GM20431 (cell line): Measurements from ENCODE around the gene IL9.
"Not testable (repeated sequence)": the region's sequence is repeated elsewhere in the genome, so short reads cannot be mapped to it uniquely, and the experiment has no call there.

Experiments used
- in situ Hi-C: fragments of 300-500 bp; cut with MseI, MboI; formaldehyde crosslinking; loops from one replicate; pipeline ENCODE4 v1.15.0; 2020; ENCODE audit warnings: low sequenced_read_pairs; ENCODE audit not compliant: unreplicated experiment

Gene IL9

DNA sequence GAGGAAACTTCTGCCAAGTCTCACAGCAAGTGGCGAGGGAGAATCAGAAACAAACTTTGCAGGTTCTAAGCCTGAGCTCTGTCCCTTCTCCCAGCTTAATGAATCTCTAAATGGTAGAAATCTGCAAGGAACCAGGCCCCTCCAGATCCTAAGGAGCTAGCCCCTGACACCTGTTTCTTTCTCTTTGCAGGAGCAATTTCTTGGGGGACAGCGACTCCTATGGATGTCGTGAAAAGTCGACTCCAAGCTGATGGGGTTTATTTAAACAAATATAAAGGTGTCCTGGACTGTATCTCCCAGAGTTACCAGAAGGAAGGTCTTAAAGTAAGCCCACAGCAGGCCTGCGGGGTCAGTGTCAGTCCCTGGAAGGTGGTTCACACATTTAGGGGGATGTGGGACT lies 21.8 kb downstream of the IL9 start:
- in situ Hi-C loops: no loop called here

DNA sequence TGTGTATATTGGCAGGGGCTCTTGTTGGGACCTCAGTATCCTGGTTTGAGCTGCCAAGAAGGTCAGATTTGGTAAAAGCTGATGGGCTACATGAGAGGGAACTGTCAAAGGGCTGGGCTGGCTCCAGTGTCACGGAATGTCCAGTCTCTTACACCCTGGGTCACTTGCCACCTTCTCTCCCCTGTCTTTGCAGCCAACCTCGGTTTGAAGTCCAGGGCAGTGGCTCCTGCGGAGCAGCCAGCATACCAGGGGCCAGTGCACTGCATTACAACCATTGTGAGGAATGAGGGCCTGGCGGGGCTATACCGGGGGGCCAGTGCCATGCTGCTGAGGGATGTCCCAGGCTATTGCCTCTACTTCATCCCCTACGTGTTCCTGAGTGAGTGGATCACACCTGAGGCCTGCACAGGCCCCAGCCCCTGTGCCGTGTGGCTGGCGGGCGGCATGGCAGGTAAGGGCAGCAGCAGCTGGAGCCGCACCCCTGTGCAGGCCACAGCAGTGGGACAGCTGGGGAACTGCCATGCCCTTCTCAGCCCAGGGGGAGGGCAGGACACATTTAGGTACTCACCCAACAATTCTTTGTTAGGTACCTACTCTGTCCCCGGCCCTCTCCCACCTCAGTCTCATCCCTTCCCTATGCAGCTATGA lies 24.2 kb downstream of the IL9 start:
- in situ Hi-C loops: no loop called here

DNA sequence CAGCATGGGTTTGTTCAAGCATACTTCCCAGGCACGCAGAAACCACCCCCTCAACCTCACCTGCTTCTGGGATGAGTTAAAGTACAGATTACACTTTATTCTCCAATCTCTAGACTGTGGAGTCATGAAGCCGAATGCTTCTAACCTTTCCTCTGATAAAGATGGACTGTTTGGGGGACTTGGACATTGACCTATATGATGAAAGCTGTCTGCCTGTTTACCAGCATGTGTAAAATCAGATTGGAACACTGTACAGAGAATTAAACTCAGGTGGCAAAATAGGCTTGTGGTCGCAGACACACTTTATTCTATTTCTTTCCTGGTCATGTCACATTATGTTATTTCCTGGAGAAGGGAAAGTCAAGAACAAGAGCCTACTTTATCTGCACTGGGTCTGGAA lies 25.7 kb downstream of the IL9 start:
- in situ Hi-C loops: no loop called here

DNA sequence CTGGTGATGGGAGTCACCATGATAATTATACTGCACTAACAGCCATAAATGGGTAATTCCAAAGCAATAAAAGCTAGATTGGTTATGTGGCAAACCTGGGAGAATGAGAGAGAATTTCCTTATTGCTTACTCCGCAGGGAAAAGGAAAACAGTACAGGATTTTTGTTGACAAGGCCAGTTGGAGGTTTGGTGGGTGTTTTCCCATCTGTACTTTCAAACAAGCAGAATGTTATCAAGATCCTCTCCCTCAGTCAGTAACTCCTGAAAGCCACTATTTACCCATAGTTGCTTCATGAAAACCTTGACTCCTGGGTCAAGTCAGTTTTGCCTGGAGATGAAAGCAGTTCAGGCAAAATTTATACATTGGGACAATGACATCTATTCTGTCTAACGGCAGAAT lies 26.4 kb downstream of the IL9 start:
- in situ Hi-C loops: no loop called here

DNA sequence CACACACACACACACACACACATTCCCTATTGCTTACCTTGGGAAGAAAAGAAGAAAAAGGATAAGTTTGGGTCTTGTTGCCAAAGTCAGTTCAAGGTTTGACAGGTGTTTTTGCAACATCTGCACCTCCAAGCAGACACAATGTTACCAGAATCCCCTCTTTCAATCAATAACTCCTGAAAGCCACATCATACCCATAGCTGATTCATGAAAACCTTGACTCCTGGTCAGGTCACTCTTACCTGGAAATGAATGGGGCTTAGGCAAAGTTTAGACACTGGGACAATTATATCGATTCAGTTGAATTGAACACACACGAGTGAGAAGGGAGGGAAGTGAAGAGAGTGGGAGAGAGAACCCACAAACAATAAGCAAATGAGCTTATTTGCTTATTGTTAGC lies 27.0 kb downstream of the IL9 start:
- in situ Hi-C loops: no loop called here

DNA sequence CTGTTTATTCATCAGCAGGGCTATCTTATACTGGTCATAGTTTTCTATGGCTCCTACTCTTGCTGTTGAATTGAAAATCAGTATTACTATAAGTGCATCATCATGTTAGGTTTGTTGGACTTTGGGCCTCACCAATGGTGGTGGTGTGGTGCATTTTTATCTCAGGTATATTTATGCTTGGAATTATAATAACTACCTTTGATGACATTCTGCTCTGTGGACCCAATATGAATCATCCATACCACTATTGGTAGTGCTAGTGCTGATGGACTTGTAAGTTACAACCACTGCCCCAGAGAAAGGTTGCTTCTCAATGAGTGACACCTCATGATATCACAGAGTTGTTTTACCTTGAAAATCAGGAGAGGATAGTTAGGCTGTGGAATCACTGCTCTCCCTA lies 28.0 kb downstream of the IL9 start:
- in situ Hi-C loops: no loop called here

DNA sequence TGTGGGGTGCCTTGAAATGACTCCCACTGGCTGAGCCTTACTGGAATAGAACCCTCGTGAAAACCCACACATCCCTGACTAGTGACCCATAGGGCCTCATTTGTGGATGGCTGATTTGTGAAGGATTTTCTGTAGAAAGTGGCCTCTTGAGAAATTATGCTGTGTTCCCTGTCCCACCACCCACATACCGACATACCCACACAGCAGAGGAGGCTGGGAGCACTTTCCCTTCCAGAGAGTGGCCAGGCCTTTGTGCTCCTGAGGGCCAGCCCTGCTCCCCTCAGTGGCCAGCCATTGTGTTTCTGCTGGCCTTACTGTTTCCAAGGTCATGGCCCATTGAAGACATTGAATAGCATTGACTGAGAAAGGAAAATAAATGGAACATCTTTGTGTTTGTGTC lies 29.6 kb downstream of the IL9 start:
- in situ Hi-C loops: no loop called here

DNA sequence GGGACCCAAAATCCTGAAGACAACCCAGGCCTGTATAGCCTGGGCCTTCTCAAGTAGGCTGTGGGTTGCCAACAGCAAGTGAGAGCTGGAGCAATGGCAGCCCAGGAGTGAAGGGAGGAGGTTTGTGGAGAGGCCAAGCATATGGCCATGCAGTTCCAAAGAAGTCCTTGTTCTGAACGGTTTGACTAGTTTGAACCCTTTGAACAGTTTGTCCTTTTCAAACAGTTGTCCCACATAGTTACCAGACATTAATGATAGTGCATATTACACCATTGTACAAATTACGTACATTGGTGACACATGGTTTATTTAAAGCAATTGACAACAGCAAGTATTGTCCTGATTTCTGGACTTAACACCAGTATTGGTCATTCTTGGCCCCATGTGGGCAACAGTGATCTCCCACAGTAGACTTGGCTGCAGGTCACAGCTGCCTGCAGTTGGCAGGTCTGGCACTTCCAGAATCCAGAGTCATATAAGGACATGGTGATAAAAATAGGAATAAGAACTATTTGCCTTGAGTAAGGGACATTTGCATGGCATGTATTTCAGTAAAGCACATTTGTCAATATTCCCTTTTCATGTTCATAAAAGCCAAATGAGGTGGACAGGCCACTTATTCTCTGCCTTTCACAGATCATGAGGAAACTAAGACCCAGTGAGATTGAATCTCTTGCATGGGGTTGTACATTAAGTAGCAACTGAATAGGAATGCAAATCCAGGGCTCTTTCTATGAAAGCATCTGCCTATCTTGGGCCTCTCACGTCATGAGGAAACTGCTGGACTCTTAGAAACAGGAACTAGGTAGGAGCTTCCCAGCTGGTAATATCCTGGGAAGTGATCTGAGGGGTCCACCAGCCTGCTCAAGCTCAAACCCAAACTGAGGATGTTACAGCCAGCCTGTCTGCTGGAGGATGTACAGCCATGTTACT lies 30.9 kb downstream of the IL9 start:
- in situ Hi-C loops: no loop called here

DNA sequence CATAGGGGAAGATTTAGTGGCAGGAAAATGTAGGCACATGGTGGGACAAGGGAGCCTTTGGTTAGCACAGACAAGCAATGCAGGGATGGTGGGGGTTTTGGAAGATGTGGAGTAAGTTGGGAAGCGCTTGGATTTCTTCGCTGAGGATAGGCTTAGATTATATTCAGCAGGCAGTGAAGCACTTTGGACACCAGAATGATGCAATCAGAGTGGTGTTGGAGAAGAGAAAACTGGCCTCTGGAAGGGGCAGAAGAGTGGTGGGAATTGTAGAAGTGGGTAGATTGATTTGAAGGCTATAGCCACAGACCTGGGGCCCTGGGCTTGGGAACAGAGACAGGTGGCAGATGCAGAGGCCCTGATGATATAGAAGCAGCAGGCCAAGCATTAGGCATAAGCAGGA lies 32.9 kb downstream of the IL9 start:
- in situ Hi-C loops: no loop called here

DNA sequence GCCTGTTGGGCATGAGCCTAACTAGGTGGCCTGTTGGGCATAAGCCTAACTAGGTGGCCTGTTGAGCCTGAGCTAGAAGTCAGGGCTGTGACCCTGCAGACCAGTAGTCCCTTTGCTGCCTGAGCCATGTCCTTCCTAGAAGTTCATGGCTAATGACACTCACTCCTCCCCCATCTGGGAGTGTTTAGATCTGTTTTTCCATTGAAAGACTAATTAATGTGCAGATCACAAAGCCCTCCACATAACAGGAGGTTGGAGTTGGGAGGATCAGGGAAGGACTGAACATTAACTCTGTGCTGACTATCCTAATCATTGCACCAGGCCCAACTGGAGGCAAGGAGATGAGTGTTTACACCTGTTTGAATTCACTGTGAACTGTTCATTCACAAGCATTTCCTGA lies 33.6 kb downstream of the IL9 start:
- in situ Hi-C loops: no loop called here

DNA sequence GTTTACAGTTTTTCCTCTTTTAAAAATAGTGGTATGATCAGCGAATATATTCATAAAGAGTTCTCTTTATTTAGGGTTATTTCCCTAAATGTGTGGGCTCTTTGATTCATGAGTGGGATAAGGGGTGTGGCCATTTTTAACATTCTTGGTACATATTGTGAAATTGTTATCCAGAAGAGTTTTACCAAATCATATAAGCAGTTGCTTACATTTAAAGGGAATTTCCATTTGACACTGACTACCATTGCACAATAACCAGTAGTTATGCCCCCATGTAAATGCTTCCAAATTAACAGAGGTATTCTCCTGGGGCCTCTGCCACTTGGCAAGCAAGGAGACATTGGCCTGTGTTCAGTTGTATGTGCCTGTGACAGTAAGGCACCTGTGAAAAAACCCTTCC lies 34.0 kb downstream of the IL9 start:
- in situ Hi-C loops: no loop called here

DNA sequence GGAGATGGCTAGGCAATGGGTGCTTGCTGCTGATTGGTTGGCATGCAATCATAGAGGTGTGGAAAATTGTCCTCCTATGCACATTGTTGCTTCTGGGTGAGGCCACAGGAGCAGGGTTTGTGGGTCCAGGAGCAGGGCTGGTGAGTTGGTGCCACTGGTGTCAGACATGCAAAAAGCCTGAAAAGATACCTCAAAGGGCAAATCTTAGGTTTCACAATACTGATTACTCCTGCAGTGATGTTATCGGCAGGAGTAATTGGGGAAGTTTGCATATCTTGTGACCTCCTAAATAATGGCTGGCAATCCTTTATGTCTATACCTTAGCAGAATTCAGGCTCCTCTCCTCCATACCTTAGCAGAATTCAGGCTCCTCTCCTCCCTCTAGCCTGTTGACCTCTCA lies 36.0 kb downstream of the IL9 start:
- in situ Hi-C loops: no loop called here

DNA sequence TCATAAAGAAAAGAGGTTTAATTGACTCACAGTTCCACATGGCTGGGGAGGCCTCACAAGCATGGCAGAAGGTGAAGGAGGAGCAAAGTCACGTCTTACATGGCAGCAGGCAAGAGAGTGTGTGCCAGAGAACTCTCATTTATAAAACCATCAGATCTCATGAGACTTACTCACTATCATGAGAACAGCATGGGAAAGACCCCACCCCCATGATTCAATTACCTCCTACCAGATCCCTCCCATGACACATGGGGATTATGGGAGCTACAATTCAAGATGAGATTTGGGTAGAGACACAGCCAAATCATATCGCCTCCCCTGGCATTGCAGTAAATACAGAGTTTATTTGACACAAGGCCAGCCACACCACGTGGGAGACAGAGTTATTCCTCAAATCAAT lies 36.5 kb downstream of the IL9 start:
- in situ Hi-C loops: not testable (repeated sequence)

DNA sequence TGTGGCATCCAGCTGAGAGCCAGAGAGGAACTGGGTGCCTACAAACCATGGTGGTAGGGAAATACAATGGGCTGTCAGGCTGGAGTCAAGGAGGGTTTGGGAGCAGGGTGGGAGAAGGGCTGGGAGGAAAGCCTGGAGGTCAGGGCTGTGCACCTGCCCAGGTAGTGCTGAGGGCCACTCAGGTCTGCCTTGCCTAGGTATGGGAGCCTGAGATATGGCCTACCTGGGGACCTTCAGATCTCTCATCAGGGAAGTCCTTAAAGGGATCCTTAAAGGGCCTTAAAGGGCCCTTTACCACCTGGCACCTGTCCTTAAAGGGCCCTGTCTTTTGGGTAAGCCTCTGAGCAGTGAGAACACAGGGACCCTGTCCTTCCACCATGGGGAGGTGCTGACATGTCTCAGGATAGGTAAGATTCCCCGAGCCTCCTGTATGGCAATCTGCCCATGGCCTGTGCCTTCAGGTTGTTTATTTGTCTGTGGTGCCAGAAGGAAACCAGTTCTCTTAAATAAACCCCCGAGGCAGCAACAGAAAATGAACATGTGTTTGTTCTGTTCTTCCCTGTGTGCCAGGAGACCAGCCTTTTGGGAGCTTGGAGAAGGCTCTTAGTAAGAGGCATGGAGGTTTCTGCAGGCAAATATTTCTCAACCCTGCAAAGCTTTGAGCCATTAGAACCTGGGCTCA lies 37.9 kb downstream of the IL9 start:
- in situ Hi-C loops: no loop called here

DNA sequence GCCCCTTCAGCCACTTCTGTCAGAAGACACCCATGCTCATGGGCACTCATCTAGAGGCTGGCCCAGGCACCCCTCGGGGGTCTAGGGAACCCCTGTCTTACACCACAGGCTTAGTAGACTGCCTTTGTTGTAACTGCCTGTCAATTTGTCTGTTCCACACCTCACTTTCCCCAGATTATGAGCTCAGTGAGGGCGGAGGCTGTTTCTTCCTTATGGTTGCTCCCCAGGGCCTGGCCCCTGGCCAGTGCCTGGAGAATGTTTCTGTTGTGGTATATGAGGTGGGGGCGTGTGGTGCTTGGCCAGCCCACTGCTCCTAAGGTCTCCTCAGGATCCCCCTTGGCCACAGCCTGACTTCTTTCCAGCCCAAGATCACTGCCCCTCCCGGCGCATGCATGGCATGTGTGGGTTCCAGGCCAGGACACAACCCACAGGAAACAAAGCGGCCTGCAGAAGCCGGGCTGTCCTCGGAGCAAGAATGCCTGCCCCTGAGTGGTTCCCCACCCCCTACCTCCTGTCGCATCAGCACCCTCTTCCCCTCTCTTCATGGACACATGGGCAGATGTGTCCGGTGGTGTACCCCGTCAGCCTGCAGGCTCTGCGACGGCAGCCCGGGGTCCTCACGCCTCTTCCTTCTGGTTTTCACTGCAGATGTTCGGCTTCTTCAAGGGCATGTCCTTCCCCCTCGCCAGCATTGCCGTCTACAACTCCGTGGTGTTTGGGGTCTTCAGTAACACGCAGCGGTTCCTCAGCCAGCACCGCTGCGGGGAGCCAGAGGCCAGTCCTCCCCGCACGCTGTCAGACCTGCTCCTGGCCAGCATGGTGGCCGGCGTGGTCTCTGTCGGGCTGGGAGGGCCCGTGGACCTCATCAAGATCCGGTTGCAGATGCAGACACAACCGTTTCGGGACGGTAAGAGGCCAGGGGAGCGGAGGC lies 43.5 kb downstream of the IL9 start:
- in situ Hi-C loops: no loop called here

DNA sequence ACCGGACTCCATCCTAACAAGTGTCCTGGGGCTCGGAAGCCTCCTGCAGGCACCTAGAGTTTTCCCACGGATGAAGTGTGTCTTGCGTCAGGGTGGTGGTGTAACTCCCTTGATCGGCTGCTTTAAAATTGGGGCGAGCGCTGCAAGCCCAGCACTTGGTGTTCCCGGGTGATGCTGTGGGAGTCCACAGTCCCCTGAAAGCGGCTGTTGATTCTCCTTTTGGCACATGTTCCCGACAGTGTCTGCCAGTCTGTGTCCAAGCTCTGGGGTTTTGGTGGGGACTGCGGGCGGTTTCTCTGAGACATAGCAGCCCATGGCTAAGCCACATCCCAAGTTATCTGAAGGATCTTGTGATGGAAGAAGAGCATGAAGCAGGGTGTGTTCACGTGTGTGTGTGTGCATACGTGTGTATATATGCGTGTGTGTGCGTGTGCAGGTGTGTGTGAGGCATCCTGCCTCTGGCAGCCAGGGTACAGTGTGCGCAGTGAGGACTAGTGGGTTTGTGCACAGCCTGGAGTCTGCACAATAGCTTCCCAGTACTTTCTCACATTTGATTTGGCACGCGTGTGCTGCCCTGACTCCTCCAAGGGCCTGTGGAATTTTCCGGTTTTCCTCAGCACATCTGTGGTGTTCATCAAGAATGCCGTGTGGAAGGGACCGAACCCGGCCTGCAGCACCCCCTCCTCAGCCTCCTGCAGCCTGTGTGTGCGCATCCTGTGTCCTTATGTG lies 44.3 kb downstream of the IL9 start:
- in situ Hi-C loops: no loop called here

DNA sequence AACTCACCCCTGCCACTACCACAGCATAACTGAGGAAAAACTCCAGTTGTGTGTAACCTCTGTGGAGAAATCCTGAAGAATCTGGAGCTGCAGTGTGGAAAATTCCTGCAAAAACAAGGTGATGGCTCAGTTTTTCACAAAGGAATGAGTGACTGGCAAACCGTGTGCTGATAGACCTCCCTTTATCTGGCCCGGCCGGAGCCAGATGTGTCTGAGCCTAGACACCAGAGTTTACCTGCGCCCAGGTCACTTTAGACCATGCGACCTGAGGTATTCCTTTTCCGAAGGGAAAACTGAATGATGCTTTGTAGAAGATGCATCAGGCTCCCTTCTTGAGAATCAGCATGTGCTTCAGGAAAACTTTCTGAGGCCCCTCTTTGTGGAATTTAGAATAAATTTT lies 45.0 kb downstream of the IL9 start:
- in situ Hi-C loops: no loop called here

DNA sequence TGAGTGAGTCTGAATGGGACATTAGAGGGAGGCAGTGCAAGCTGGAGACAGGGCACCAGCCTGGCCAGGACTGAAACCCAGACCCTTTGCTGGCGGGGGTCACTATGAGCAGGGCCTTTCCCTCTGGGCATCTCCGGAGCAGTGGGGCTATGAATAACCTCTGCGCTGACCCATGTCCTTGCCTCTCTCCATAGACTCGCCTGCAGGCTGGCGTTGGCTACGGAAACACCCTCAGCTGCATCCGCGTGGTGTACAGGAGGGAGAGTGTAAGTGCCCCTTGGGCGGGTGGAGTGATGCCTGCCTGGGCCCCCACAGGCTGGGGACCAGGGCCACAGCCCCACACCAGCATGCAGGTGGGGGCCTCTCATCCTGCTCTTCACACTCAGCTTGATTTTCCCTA lies 45.4 kb downstream of the IL9 start:
- in situ Hi-C loops: no loop called here

DNA sequence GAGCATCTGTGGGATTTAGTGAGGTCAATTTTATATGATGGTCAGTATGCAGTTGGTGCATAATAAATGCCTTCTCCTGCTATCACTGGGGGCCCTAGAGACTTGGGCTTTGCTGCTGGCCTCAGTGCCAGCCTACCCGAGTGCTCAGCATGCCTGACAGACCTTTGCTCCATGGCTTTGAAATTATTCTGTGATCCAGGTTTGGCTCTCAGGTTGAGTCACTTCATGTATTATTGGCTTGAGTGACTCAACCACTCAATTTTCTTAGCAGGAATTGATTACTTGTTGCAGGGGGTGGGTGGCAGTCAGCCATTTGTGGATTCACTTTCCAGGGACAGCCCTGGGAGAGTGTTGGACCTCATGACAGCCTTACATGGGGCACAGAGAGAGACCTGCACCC lies 47.7 kb downstream of the IL9 start:
- in situ Hi-C loops: loop anchor here (25.0 kb wide), 1 partner anchor 286 kb away; no protein-coding TSS in a partner anchor
